Epithelial cell of esophagus (primary cell): ENCODE measurements around the gene APP.

Source experiments
- DNase-seq: peaks from one replicate; pipeline ENCODE4 v3.0.0; 2010; ENCODE audit warnings: low read depth
- H3K4me3 ChIP-seq: 2 replicates; pipeline ENCODE4 v1.5.1; 2011; ENCODE audit warnings: mild to moderate bottlenecking, low read length, control low read depth
- CTCF ChIP-seq: IDR thresholded peaks from 2 replicates; pipeline ENCODE4 v1.5.1; 2011; ENCODE audit warnings: low read depth, mild to moderate bottlenecking, low read length, control low read depth, inconsistent platforms; ENCODE audit not compliant: insufficient read depth; ENCODE audit errors: missing control alignments

APP gene

GRCh38 chr21:26096494-26097371 is 73.8 kb downstream of the APP start:
- no peak for TF ChIP-seq CTCF
- DNase-seq: no peak
- H3K4me3 ChIP-seq: no peak overlapping the region

GRCh38 chr21:26095131-26095530 is 75.4 kb downstream of the APP start:
- no peak overlapping the region for H3K4me3 ChIP-seq
- DNase-seq: peak; percentile 48
- no peak for TF ChIP-seq CTCF

GRCh38 chr21:26093122-26093521 is 77.4 kb downstream of the APP start:
- peak; percentile 69 for DNase-seq
- no peak for TF ChIP-seq CTCF
- no peak overlapping the region for H3K4me3 ChIP-seq

- no peak for TF ChIP-seq CTCF
- DNase-seq: no peak
- no peak overlapping the region for H3K4me3 ChIP-seq
Observed at GRCh38 chr21:26091480-26092018, 79.0 kb downstream of the APP start.

GRCh38 chr21:26089730-26090129 is 80.8 kb downstream of the APP start:
- no peak for TF ChIP-seq CTCF
- no peak overlapping the region for H3K4me3 ChIP-seq
- no peak for DNase-seq

- no peak for DNase-seq
- no peak overlapping the region for H3K4me3 ChIP-seq
- no peak for TF ChIP-seq CTCF
Observed at GRCh38 chr21:26087223-26087918, 83.2 kb downstream of the APP start.
